PFSK-1 (cell line): ENCODE data around the gene DOCK4.

ENCODE experiments used
- POLR2AphosphoS5 ChIP-seq: IDR thresholded peaks from 2 replicates; pipeline ENCODE4 v1.6.1; 2012; ENCODE audit warnings: low read depth, mild to moderate bottlenecking, control low read depth, low read length, moderate library complexity
- TAF1 ChIP-seq: IDR thresholded peaks from 2 replicates; pipeline ENCODE4 v1.6.1; 2012; ENCODE audit warnings: low read length, control low read depth, borderline replicate concordance; ENCODE audit not compliant: insufficient read depth
- TF ChIP-seq, protein P1 (sequence below), 2 experiments: IDR thresholded peaks; 2 replicates each; pipeline versions ENCODE4 v1.6.1 to v1.8.0; 2011 to 2012; ENCODE audit warnings: low read depth in 2 of 2, low read length in 2 of 2, control low read depth in 1 of 2, inconsistent platforms in 1 of 2, mild to moderate bottlenecking in 1 of 2, moderate library complexity in 1 of 2; ENCODE audit not compliant: insufficient read depth in 1 of 2

- TF ChIP-seq POLR2AphosphoS5 = no peak
- TF ChIP-seq TAF1 = no peak
- TF ChIP-seq, protein P1, sequence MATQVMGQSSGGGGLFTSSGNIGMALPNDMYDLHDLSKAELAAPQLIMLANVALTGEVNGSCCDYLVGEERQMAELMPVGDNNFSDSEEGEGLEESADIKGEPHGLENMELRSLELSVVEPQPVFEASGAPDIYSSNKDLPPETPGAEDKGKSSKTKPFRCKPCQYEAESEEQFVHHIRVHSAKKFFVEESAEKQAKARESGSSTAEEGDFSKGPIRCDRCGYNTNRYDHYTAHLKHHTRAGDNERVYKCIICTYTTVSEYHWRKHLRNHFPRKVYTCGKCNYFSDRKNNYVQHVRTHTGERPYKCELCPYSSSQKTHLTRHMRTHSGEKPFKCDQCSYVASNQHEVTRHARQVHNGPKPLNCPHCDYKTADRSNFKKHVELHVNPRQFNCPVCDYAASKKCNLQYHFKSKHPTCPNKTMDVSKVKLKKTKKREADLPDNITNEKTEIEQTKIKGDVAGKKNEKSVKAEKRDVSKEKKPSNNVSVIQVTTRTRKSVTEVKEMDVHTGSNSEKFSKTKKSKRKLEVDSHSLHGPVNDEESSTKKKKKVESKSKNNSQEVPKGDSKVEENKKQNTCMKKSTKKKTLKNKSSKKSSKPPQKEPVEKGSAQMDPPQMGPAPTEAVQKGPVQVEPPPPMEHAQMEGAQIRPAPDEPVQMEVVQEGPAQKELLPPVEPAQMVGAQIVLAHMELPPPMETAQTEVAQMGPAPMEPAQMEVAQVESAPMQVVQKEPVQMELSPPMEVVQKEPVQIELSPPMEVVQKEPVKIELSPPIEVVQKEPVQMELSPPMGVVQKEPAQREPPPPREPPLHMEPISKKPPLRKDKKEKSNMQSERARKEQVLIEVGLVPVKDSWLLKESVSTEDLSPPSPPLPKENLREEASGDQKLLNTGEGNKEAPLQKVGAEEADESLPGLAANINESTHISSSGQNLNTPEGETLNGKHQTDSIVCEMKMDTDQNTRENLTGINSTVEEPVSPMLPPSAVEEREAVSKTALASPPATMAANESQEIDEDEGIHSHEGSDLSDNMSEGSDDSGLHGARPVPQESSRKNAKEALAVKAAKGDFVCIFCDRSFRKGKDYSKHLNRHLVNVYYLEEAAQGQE (IDR thresholded peaks at IDR 0.05; ENCODE audit: insufficient read depth in 1 of 2, low read depth in 2 of 2, low read length in 2 of 2) = no peak
These were observed 327.4 kb downstream of the DOCK4 start for GRCh38 chr7:111878785-111879184.
